ENCODE data around the gene DDX42. TPM values are rescaled to one million over a fixed set of nuclear protein-coding genes. Genes with fewer than 3 reads are reported as not detected.
"Not testable (repeated sequence)": the region's sequence is repeated elsewhere in the genome, so short reads cannot be mapped to it uniquely, and the experiment has no call there.

Gene DDX42
- polyA plus RNA-seq, 2 of the 4 experiments (the other 2 are of a cell fraction), result 124 to 262 TPM

GRCh38 chr17:63842540-63843386 lies 68.8 kb downstream of the DDX42 start, which contains the start of gene SMARCD2 (continued):
- TF ChIP-seq KDM1A (IDR thresholded peaks at IDR 0.05; ENCODE audit: low read depth) (peak; percentile 35; the same call in 1 of the 2 replicates), CEBPB (IDR thresholded peaks at IDR 0.05) (peak in 1 of 2 experiments; percentile 65; a peak in 2 of 4 replicates), ELK1 (IDR thresholded peaks at IDR 0.05; ENCODE audit: low read depth, low read length) (no peak), HOXB5 (CRISPR knock-in tag; IDR thresholded peaks at IDR 0.05) (peak; percentile 88; the same call in 1 of the 2 replicates), MYC (IDR thresholded peaks at IDR 0.05; ENCODE audit: borderline replicate concordance, low read length) (peak; percentile 93)

GRCh38 chr17:63843387-63843888 lies 69.5 kb downstream of the DDX42 start:
- ATAC-seq, H3K9me3 ChIP-seq, FAIRE-seq: not testable (repeated sequence)
- Histone ChIP-seq H3K27ac (peak overlapping the region; percentile 77 to 97), H3K4me3 (peak overlapping the region; percentile 89), H3K4me2 (peak overlapping the region; percentile 80), H3K4me1 (peaks cover 30% of the 10 kb centered on the region)
- 17% methylated on average over 19 of the region's 19 CpGs for WGBS (ENCODE audit: missing lambda C conversion rate)
- TF ChIP-seq PHF8 (IDR thresholded peaks at IDR 0.05; ENCODE audit: borderline replicate concordance, low read depth) (0 out of 2 replicates have a peak, but pooled peaks have one; percentile 12), HEYL (CRISPR knock-in tag; IDR thresholded peaks at IDR 0.05) (0 out of 2 replicates have a peak, but pooled peaks have one; percentile 57)
- POLR2A ChIA-PET, result interaction anchor here (0.5 to 1.9 kb wide), 15 partner anchors 9 to 1165 kb away, joined by 3 to 13 read pairs (median 5); partner anchors contain the start of genes CCDC47, CEP95, DDX42 and DDX5
- CTCF ChIA-PET, result interaction anchor here (0.6 to 9.6 kb wide), 5 partner anchors 11 to 146 kb away, joined by 3 to 91 read pairs (median 23); partner anchors contain the start of gene FTSJ3
- DNase-seq (ENCODE audit: low read depth in 1 of 2, low spot score in 1 of 2), result peak in 1 of 2 experiments; percentile 57

- CTCF ChIA-PET, result interaction anchor here (0.5 to 9.6 kb wide), 7 partner anchors 9 to 147 kb away, joined by 3 to 91 read pairs (median 5); no protein-coding TSS in a partner anchor
- POLR2A ChIA-PET, result interaction anchor here (0.6 to 1.9 kb wide), 7 partner anchors 10 to 662 kb away, joined by 3 to 13 read pairs (median 5); partner anchors contain the start of genes CCDC47, CEP95, DDX42 and DDX5
- H3K4me3 ChIP-seq, result peak overlapping the region; percentile 89
- TF ChIP-seq FOSB (CRISPR knock-in tag; IDR thresholded peaks at IDR 0.05) (no peak), ESRRA (IDR thresholded peaks at IDR 0.05; ENCODE audit: borderline replicate concordance, low read length) (no peak), CBX8 (IDR thresholded peaks at IDR 0.05) (no peak), SMC3 (IDR thresholded peaks at IDR 0.05) (no peak), CTCF (IDR thresholded peaks at IDR 0.05) (no peak), MAZ (IDR thresholded peaks at IDR 0.05; ENCODE audit: borderline replicate concordance, low read depth, low read length) (no peak), MAFK (IDR thresholded peaks at IDR 0.05; ENCODE audit: partially characterized antibody) (no peak), HDAC2 (IDR thresholded peaks at IDR 0.05) (no peak), NPAS2 (CRISPR knock-in tag; IDR thresholded peaks at IDR 0.05; ENCODE audit: borderline replicate concordance) (no peak), RARB (CRISPR knock-in tag; IDR thresholded peaks at IDR 0.05) (no peak)
- H3K27ac ChIP-seq, result peak overlapping the region; percentile 77 to 97; a peak in 5 of 6 replicates
- peaks cover 8% of the 10 kb centered on the region for H3K9me3 ChIP-seq
- DNase-seq (ENCODE audit: low read depth in 1 of 2, low spot score in 1 of 2) (no peak), FAIRE-seq (no peak), ATAC-seq (no peak)
- H3K4me1 ChIP-seq, result peaks cover 23% of the 10 kb centered on the region
- peak overlapping the region; percentile 80 for H3K4me2 ChIP-seq
- 91% methylated on average over 9 of the region's 9 CpGs for WGBS (ENCODE audit: missing lambda C conversion rate)
Measured at GRCh38 chr17:63843910-63844677, 70.1 kb downstream of the DDX42 start.
